NK-92 treated with Interleukin-12 subunit alpha and Interleukin-12 subunit beta, amount 100 ng/mL, for 24 hours (cell line): ENCODE data around the gene SLC11A1.

Experiments
- DNase-seq: peaks from one replicate; lab custom pipeline; 2025; lab: John Stamatoyannopoulos, UW

The SLC11A1 gene

GRCh38 chr2:218405086-218405745 lies 23.1 kb downstream of the SLC11A1 start:
- no peak for DNase-seq

DNA sequence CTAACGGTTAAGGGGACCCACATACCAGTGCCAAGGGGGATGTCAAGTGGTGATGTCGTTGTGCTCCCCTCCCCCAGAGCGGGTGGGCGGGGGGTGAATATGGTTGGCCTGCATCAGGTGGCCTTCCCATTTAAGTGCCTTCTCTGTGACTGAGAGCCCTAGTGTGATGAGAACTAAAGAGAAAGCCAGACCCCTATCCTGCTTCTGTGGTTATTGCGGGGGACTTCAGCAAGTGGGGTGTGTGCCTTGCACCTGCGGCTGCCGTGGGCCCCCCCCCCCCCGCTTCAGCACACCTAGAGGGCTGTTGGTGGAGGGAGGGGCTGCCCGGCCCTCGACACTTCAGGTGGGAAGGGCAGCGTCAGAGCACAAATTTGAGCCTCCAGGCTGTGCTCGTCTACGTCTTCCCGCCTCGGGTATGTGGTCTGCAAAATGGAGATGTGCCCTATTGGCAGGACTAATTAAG lies 23.7 kb downstream of the SLC11A1 start:
- DNase-seq = no peak

- peak; percentile 94 for DNase-seq
Measured at GRCh38 chr2:218406209-218406948, 24.3 kb downstream of the SLC11A1 start.

DNA sequence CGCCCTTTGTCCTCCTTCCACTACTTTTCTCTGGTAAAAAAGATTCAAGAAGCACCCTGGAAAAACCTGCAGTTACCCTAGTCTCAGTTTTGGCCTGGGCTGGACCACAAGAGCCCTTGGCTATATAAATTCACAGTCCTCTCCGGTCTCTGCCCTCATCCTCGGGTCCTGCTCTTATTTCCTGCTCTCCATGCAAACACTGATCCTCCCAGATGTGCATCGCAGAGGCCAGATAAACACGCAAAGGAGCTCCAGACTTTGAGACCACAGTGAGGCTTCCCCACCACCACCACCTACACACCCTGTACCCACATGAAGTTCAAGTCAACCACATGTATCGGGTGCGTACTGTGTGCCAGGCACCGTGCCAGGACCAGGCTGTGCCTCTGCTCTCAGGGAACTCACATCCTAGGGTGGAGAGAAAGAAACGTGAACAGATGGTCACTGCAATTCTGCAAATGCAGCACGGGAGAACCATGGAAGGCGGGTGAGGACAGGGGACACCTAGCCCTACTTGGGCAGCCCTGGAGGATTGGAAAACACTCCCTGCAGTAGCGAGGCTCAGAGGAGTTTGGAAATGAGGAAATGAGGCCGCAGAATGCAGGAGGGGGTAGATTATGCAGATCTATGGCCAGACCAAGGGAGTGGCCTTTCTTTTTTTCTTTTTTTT lies 25.0 kb downstream of the SLC11A1 start:
- DNase-seq = no peak

- DNase-seq = no peak
Measured at GRCh38 chr2:218407717-218408116, 25.6 kb downstream of the SLC11A1 start.

DNA sequence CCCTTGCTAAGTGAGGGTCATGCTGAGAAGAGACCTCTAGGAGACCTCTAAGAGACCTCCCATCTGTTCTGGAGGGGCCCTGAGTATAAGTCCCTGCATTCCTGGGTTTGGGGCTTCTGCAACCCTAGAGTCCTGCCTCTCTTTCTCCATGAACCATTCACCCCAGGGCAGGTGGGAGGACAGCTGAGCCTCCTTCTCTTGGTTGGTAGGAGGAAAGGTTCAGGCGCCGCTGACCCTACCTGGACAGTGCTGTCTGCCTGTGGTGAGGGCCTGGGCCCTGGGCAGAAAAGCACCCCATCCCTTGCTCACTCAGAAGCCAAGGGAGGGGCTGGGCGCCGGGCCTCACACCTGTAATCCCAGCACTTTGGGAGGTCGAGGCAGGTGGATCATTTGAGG lies 36.2 kb downstream of the SLC11A1 start:
- no peak for DNase-seq

DNA sequence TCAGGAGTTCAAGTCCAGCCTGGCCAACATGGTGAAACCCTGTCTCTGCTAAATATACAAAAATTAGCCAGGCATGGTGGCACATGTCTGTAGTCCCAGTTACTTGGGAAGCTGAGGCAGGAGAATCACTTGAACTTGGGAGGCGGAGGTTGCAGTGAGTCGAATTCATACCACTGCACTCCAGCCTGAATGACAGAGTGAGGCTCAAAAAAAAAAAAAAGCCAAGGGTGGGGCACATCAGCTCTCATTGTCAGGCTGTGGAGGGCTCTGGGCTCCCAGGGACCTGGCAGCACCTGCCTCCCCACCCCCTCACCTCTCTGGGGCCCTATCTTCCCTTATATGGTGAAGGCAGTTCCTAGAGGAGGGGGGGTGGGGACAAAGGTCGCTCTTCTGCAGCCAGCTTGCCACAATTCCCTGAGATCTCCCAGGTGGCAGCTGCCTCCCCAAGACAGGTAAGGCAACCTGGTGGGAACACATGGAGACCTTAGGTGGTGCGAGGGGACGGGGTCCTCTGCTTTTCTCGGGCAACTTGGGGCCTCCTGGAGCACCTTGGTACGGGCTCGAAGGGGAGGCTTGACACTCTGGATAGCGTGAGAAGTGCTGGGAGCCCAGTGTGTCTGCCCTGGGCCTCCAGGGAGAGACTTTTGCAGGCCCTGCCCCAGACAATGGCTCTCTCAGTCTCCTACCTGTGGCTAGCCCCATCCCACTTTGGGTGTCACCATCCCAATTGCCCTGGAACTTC lies 36.8 kb downstream of the SLC11A1 start, which contains the start of gene VIL1:
Gene VIL1, plus strand, starts transcription at position 407 of the 742 bp plus-strand sequence. CDS start 4,656 bp downstream, outside the sequence.
- DNase-seq = no peak

- no peak for DNase-seq
Measured at GRCh38 chr2:218419630-218420216, 37.6 kb downstream of the SLC11A1 start.

DNA sequence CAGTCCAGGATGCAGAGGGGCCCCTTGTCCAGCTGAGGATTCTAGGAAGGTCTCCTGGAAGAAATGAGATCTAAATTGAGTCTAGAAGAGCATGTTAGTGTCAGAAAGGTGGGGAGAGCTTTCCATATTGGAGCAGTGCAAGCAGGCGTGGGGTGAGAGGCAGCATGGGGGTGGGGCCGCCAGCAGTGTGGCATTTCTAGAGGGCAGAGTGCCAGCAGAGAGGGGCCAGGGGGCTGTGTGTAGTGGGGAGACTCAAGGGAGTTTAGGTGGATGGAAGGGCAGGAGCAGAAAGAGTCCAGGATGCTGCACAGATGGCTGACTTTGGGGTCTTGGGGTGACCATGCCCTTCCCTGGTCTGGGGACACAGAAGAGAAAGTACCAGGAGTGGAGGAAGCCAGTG lies 39.0 kb downstream of the SLC11A1 start:
- DNase-seq = no peak

- DNase-seq = no peak
Measured at GRCh38 chr2:218422403-218423086, 40.5 kb downstream of the SLC11A1 start.

GRCh38 chr2:218423584-218423983 lies 41.5 kb downstream of the SLC11A1 start:
- no peak for DNase-seq

DNA sequence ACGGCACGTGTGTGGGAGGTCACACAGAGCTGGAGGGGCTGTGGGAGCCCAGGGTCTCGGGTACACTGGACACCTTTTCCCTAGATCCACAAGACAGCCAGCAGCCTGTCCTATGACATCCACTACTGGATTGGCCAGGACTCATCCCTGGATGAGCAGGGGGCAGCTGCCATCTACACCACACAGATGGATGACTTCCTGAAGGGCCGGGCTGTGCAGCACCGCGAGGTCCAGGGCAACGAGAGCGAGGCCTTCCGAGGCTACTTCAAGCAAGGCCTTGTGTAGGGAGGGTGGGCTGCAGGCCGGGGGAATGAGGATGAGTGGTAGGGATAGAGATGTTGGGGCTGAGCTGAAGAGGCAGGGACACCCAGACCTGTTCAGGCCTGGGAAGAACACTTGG lies 43.5 kb downstream of the SLC11A1 start:
- DNase-seq = no peak

DNA sequence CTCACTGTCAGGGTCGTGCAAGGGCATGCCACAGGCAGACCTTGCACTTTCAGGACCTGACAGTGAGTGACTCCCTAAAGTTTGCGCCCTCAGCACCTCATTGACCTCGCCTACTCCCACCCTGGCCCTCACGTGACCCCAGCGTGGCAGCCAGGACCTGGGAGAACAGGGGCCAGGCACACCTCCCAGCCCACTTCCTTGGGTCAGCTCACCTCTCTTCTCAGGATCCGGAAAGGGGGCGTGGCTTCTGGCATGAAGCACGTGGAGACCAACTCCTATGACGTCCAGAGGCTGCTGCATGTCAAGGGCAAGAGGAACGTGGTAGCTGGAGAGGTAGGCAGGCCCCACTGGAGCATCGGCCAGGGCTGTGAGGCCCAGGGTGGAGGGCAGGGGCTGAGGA lies 45.7 kb downstream of the SLC11A1 start:
- DNase-seq = no peak

DNA sequence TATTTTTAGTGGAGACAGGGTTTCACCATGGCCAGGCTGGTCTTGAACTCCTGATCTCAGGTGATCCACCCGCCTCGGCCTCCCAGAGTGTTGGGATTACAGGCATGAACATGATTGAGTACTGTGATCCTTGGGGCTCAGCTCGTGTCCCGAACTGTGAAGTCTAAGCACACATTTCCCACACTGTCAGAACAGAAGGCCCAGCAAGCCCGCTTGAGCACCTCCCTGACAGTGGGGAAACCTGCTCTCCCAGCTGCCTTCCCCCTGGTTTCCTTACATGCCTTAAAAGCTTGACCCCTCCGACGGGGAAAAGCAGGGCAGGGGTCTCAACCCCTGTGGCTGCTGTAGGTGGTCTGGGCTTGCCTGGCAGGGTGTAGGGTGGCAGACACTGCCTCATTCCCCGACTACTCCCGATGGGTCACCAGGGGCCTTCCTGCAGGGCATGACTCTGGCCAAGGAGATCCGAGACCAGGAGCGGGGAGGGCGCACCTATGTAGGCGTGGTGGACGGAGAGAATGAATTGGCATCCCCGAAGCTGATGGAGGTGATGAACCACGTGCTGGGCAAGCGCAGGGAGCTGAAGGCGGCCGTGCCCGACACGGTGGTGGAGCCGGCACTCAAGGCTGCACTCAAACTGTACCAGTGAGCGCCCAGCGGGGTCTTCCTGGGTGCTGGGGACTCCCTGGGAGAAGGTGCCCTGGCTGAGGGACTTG lies 46.9 kb downstream of the SLC11A1 start:
- DNase-seq = no peak

DNA sequence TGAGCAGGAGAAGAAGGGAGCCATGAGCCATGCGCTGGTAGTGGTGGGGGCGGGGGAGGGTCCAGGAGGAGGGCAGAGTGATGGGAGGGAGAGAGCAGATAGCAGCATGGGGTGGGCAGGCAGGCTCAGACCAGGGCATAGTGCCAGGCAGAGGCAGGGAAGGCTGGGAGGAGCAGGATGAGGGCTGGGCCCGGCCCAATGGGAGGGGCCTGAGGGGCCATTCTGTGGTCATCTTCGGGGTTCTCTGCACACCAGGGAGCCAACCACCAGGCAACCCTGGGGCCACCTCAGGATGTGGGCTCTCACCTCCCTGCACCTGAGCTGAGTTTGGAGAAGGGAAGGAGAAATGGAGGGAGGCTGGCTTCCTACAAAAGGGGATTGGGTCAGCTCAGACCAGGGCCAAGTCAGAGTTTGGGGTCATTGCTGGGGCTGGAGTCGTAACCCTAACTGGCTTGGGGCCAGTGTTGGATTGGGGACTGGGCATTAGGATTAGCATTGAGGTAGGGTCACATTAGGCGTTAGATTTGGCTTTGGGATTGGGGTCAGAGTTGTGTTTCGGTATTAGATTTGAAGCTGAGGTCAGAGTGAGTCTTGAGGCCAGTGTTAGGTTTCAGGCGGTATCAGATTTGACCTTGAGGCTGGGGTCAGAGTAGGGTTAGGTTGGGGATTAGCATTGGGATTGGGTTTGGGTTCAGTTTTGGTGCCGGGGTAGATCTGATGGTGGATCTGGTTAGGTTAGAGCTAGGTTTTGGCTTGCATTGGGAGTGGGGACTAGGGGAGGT lies 48.0 kb downstream of the SLC11A1 start:
- DNase-seq = no peak

DNA sequence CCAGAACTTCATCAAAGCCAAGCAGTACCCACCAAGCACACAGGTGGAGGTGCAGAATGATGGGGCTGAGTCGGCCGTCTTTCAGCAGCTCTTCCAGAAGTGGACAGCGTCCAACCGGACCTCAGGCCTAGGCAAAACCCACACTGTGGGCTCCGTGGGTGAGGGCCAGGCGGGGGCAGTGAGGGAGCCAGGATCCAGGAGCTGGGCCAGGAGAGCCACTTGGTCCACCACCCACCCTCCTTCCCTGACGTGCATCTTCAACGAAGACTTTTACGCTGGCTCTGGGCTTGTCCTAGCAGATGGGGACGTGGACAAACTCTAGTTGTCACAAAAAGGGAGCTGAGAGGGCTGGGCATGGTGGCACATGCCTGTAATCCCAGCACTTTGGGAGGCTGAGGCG lies 48.6 kb downstream of the SLC11A1 start:
- no peak for DNase-seq

- DNase-seq = no peak
Measured at GRCh38 chr2:218431878-218432277, 49.8 kb downstream of the SLC11A1 start.

GRCh38 chr2:218432676-218433365 lies 50.7 kb downstream of the SLC11A1 start:
- DNase-seq = no peak

DNA sequence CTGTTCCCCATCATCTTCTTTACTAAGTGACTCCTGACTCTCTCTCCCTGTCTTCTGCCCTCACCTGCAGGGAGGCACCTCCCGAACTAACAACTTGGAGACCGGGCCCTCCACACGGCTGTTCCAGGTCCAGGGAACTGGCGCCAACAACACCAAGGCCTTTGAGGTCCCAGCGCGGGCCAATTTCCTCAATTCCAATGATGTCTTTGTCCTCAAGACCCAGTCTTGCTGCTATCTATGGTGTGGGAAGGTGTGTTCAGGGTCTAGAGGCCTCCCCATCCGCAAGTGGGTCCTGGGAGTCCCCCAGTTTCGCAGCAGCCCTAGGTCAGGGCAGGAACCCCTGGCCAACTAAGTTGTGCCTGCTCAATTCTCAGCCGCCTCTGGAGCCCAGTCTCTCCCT lies 52.4 kb downstream of the SLC11A1 start:
- no peak for DNase-seq
